ENCODE data around the gene CASP4. TPM values are rescaled to one million over a fixed set of nuclear protein-coding genes. Genes with fewer than 3 reads are reported as not detected.

CASP4 gene
- total and polyA plus RNA-seq, 9 of the 15 experiments (the other 6 are each of a cell fraction or from before 2014, with no cell fraction given): 0.15 to 0.42 (median 0.27) TPM; not detected in 1

- Histone ChIP-seq H3K4me2 (ENCODE audit: insufficient read depth, low read length) (no peak overlapping the region), H4K20me1 (replicated peaks; ENCODE audit: control insufficient read depth, insufficient read depth, low read length) (no peaks in the 10 kb centered on the region), H3K27ac (ENCODE audit: extremely low read depth, low read depth, low read length) (no peak overlapping the region), H3K9me3 (replicated peaks; ENCODE audit: control insufficient read depth, insufficient read depth, low read depth, low read length) (no peaks in the 10 kb centered on the region), H3K27me3 (ENCODE audit: control insufficient read depth in 2 of 2, insufficient read depth in 2 of 2, low read length in 2 of 2) (no peaks in the 10 kb centered on the region), H3K9ac (ENCODE audit: insufficient read depth in 1 of 2, low read depth in 2 of 2, low read length in 2 of 2) (no peak overlapping the region), H3K4me3 (no peak overlapping the region), H3K9me1 (ENCODE audit: control insufficient read depth, insufficient read depth, low read length) (no peaks in the 10 kb centered on the region), H2AFZ (ENCODE audit: low read depth, low read length) (no peak overlapping the region), H3K4me1 (replicated peaks in 1 of 2; ENCODE audit: control insufficient read depth in 2 of 2, insufficient read depth in 2 of 2, low read length in 2 of 2) (no peaks in the 10 kb centered on the region), H3K36me3 (ENCODE audit: control insufficient read depth, insufficient read depth, low read length) (no peaks in the 10 kb centered on the region), H3K79me2 (ENCODE audit: control insufficient read depth, insufficient read depth, low read length) (no peaks in the 10 kb centered on the region)
- ChIA-PET CTCF (ENCODE audit: low intra/inter-chr PET ratio) (no interaction called here), POLR2A (no interaction called here)
- TF ChIP-seq ZNF347 (CRISPR knock-in tag; IDR thresholded peaks at IDR 0.05; ENCODE audit: low read depth) (no peak), FOXP1 (CRISPR knock-in tag; IDR thresholded peaks at IDR 0.05) (no peak), SAFB2 (IDR thresholded peaks at IDR 0.05; ENCODE audit: borderline replicate concordance, low read depth, low read length, severe bottlenecking) (no peak), MAFF (IDR thresholded peaks at IDR 0.05; ENCODE audit: low read length) (no peak), ZNF589 (CRISPR knock-in tag; IDR thresholded peaks at IDR 0.05; ENCODE audit: low read depth) (no peak), MEF2D (tag; conservative IDR thresholded peaks at IDR 0.05; ENCODE audit: low read depth) (no peak), CSDE1 (IDR thresholded peaks at IDR 0.05) (no peak), GATAD2A (IDR thresholded peaks at IDR 0.05) (no peak), ZBTB11 (CRISPR knock-in tag; IDR thresholded peaks at IDR 0.05) (no peak), IRF9 (tag; IDR thresholded peaks at IDR 0.05) (no peak), ZFP1 (CRISPR knock-in tag; IDR thresholded peaks at IDR 0.05) (no peak), WHSC1 (IDR thresholded peaks at IDR 0.05; ENCODE audit: low read length) (no peak), SMAD4 (CRISPR knock-in tag; conservative IDR thresholded peaks at IDR 0.05) (no peak), ZNF232 (CRISPR knock-in tag; IDR thresholded peaks at IDR 0.05) (no peak), ZFP36 (IDR thresholded peaks at IDR 0.05; ENCODE audit: low read depth, low read length, partially characterized antibody) (no peak), TEAD1 (CRISPR knock-in tag; IDR thresholded peaks at IDR 0.05) (no peak)
- no TSS peak for BruUV-seq (replicated peaks)
- in situ Hi-C loops (cut with MboI) (no loop called here), intact Hi-C loops (cut with micrococcal nuclease) (no loop called here)
- no peak for ATAC-seq
- FAIRE-seq: no peak
- DNase-seq (ENCODE audit: extremely low read depth in 1 of 4, low spot score in 3 of 4): no peak
Observed at GRCh38 chr11:104928811-104929210, 39.6 kb downstream of the CASP4 start.

All from K562 (cell line).